Left colon (tissue), 2 donors: Measurements from ENCODE around the gene SEMA4C. TPM values are rescaled to one million over a fixed set of nuclear protein-coding genes. Genes with fewer than 3 reads are reported as not detected.

ENCODE experiments used
- ATAC-seq: fragments of 200-7000 bp; cut with Tn5 transposase; one replicate; pipeline ENCODE4 v1.9.1; 2020; ENCODE audit warnings: mild to moderate bottlenecking, moderate library complexity
- DNase-seq, 2 donors: peaks; one replicate each; pipeline ENCODE4 v3.0.0-alpha.2; 2020
- intact Hi-C, 2 donors: fragments of 100-400 bp; cut with DNase I in 1 of 2; cut with micrococcal nuclease in 1 of 2; formaldehyde crosslinking; loops; one replicate each; pipeline versions ENCODE4 v1.11.2 to v1.14.0; 2022; cut with DNase I, micrococcal nuclease
- long read RNA-seq: library from polyadenylated mRNA; unstranded; transcript quantifications from one replicate; pipeline ENCODE4 v2.0.0, GENCODE V29; 2021
- total RNA-seq, 2 donors: library from RNA; stranded (reverse); fragmentation: NEBNext Ultra II Directional; extraction: Animal tissue kit (Norgen Biotek cat#: 25700); gene quantifications; one replicate each; pipeline ENCODE4 v1.2.1, GENCODE V29; 2021
- donor health status: DM: no; HTN: no; CAD: no.
- donor health status: DM: yes; HTN: yes; CAD: no.

Gene SEMA4C, protein sequence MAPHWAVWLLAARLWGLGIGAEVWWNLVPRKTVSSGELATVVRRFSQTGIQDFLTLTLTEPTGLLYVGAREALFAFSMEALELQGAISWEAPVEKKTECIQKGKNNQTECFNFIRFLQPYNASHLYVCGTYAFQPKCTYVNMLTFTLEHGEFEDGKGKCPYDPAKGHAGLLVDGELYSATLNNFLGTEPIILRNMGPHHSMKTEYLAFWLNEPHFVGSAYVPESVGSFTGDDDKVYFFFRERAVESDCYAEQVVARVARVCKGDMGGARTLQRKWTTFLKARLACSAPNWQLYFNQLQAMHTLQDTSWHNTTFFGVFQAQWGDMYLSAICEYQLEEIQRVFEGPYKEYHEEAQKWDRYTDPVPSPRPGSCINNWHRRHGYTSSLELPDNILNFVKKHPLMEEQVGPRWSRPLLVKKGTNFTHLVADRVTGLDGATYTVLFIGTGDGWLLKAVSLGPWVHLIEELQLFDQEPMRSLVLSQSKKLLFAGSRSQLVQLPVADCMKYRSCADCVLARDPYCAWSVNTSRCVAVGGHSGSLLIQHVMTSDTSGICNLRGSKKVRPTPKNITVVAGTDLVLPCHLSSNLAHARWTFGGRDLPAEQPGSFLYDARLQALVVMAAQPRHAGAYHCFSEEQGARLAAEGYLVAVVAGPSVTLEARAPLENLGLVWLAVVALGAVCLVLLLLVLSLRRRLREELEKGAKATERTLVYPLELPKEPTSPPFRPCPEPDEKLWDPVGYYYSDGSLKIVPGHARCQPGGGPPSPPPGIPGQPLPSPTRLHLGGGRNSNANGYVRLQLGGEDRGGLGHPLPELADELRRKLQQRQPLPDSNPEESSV
- 10 to 100 TPM; 13.2 to 17.5 TPM for total RNA-seq
- long read RNA-seq, partial matches to known transcripts = 0 of 2 reads
- long read RNA-seq, other reads (novel, unspliced or antisense) = 2 of 2 reads

DNA sequence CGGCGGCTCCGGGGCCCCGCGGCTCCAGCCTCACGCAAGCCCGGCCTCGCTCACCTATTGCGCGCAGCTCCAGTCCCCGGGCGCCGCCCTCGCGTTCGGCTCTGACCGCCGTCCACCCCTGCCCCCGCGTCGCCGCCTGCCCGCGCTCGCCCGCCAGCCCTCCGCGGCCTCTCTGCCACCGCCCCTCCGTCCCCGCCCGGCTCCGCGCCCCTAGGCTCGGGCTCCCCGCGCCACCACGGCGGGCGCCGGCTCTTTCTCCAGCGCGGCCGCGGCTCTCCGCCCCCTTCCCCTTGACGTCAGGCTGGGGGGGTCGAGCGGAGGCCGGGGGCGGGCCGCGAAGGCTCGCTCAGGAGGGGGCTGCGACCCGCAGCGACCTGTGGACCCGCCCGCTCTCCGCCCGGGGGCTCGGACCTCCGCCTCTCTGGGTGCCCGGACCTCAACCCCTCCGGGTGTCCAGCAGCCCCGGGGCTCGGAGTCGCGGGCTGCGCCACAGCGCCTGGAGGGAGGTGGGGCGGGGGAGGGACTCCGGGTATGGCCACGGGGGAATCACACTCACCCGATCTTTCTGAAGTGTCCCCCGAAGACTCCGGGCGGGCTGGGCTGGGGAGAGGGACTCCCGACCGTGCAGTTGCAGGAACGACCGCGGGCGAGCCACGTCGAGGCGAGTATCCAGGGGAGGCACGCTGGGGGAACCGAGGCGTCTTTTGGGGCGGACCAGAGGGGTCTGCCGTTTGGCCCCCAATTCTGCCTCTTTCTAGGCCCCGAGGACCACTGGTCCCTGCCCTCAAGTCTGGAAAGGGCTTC lies at the start of gene SEMA4C:
SEMA4C (minus strand) TSS at position 259 of the 804 bp plus-strand sequence. CDS start 2,194 bp downstream, outside the sequence.
- peak; percentile 50 for ATAC-seq

GRCh38 chr2:96918754-96919550 lies 49.1 kb upstream of the SEMA4C start:
- intact Hi-C loops = no loop called here
- ATAC-seq = no peak

More for the DNA sequence above, at the start of gene SEMA4C:
- intact Hi-C loops = loop anchor here in 1 of 2 donors (5.0 kb wide), 1 partner anchor 82 kb away; no protein-coding TSS in a partner anchor
- peak in 1 of 2 donors; percentile 73 for DNase-seq

DNA sequence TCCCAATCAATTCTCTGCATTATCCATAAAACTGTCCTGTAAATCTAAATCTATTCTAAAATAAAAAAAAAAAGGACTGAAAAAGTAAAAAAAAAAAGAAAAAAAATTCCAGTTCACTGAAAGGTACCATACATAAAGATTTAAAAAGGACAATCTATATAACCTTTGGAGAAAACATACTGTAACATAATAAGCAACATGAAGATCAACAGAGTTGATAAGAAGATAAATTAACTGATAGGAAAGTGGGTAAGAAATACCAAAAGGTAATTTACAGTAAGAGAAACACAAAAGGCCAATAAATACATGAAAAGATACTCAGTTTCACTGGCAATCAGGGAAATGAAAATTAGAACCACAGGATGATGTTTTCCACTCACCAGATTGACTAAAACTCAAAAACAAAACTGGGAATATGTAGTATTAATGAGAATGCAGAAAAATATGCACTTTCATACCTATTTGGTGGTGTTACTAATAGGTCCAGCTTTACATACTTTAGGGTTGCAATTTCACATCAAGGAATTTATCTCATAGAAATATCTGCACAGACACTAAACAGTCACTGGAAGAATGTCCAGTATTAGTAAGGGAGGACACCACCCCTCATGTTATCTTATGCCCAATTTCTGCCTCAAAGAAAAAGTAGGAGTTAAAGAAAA lies 48.3 kb upstream of the SEMA4C start:
- ATAC-seq (no peak), DNase-seq (no peak)
- intact Hi-C loops = no loop called here

More at GRCh38 chr2:96918754-96919550, 49.1 kb upstream of the SEMA4C start:
- no peak for DNase-seq

DNA sequence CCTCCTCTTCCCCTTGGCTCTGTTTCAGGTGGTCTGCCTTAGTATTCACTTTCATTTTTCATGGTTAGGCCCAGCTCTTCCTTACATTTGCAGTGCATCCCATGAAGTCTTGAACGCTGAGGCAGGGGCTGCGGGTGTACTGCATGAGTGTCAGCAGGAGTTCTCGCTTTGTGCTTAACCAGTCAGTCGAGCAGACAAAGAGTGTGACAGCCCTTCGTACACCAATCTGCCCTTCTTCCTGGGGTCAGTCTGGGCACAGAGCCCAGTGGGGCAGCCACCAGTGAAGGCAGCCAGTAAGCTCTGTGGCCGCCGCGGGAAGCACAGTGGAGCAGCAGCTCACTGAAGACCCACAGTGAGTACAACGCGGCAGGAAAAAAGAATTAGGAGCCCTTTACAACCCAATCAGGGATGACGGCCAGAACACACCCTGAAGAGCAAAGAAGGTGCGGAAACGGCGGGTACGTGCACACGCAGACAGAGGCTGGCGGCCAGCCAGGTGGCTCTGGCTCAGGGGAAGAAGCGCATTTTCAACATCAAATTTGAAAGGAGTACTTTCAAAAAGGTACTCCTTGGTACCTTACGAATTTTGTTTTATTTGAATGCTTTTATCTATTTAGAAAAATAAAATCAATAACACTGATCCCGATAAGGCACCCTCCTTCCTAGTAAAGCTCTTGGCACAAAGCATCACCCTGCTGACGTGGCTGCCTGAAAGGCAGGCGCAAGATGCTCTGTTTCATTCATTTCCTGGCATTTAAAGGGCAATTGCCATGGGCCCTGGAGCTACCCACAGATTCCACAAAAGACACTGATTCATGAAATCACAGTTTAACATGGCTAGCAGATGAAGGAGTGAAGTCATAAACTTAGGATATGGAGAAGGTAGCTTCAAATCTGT lies 47.0 kb upstream of the SEMA4C start:
- peak; percentile 60 to 75 for DNase-seq

GRCh38 chr2:96916156-96916630 lies 46.3 kb upstream of the SEMA4C start:
- intact Hi-C loops = no loop called here
- no peak for DNase-seq

More for the DNA sequence above, 47.0 kb upstream of the SEMA4C start:
- peak; percentile 91 for ATAC-seq
- intact Hi-C loops = no loop called here

DNA sequence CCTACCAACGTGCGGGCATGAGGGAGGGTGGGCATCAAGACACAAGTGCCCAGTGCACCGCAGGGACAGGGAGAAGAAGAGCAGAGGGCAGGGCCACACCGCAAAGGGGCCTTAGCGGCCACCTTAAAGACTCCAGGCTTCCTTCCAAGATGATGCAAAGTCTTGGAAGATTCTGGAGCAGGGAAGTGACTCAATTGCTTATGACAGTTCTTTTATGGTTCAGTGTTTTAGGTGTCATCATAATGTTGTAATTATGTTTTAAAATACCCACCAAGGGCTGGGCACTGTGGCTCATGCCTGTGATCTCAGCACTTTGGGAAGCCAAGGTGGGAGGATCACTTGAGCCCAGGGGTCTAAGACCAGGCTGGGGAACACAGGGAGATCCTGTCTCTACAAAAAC lies 44.5 kb upstream of the SEMA4C start:
- intact Hi-C loops = no loop called here
- no peak for DNase-seq
- no peak for ATAC-seq

More at GRCh38 chr2:96916156-96916630, 46.3 kb upstream of the SEMA4C start:
- no peak for ATAC-seq

- DNase-seq (peak in 1 of 2 donors; percentile 36), ATAC-seq (no peak)
- intact Hi-C loops = no loop called here
These were observed 43.7 kb upstream of the SEMA4C start for GRCh38 chr2:96913398-96914202.

- DNase-seq = no peak
- ATAC-seq = no peak
- intact Hi-C loops = no loop called here
These were observed 43.2 kb upstream of the SEMA4C start for GRCh38 chr2:96913117-96913397.

- no peak for DNase-seq
- intact Hi-C loops = no loop called here
- no peak for ATAC-seq
These were observed 42.7 kb upstream of the SEMA4C start for GRCh38 chr2:96912346-96913116.

GRCh38 chr2:96909611-96910021 lies 39.7 kb upstream of the SEMA4C start:
- no peak for DNase-seq
- ATAC-seq = no peak
- intact Hi-C loops = no loop called here

- peak; percentile 46 to 82 for DNase-seq
- peak; percentile 65 for ATAC-seq
- intact Hi-C loops = no loop called here
These were observed 37.5 kb upstream of the SEMA4C start for GRCh38 chr2:96907115-96908041.

DNA sequence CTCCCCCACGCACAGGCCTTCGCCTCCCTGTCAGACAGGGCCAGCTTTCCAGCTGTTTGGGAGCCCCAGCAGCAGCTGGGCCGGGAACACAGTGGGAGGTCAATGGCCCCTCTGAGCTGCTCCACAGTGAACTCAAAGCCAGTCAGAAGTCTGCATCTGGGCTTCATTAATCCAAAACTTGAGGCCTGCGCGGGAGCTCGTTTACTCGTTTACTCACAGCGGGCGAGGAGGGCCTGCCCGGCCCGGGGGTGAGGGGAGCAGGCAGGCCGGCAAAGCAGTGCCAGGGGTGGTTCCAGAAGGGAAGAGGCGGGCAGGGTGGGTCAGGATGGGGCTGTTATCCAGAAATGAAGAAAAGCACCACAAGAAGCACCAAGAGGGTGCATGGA lies 36.8 kb upstream of the SEMA4C start:
- ATAC-seq (no peak), DNase-seq (no peak)
- intact Hi-C loops = no loop called here

DNA sequence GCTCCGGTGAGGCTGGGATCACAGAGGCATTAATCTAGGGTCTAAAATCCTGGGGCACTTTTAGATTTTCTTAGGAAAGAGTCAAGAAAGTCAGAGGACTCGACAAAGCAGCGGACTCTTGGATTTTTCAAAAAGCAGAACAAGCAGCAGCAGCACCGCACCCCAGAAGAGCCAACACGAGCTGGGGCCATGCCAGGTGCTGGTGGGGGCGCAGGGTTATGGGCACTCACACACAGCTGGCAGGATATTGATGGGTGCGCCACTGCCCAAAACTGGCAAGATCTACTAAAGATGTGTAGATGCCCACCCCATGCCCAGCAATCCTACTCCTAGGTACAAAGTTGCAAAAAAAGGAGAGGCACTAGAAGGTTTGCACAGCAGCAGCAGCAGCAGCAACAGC lies 33.9 kb upstream of the SEMA4C start:
- ATAC-seq = no peak
- intact Hi-C loops = no loop called here
- no peak for DNase-seq

- intact Hi-C loops = no loop called here
- no peak for ATAC-seq
These were observed 33.4 kb upstream of the SEMA4C start for GRCh38 chr2:96903318-96903717.

More at GRCh38 chr2:96903318-96903717, 33.4 kb upstream of the SEMA4C start:
- DNase-seq = no peak
